ENCODE measurements around the gene TPRN.

Gene TPRN

GRCh38 chr9:137191691-137192447 lies 8.7 kb downstream of the TPRN start:
- no peak for DNase-seq (ENCODE audit: low read depth, low spot score)
- no peak for TF ChIP-seq CTCF (IDR thresholded peaks at IDR 0.05; ENCODE audit: insufficient read depth, low read length, missing control alignments)
- ChIA-PET POLR2A (interaction anchor here (0.6 to 2.1 kb wide), 3 partner anchors 9 to 114 kb away, joined by 3 to 8 read pairs (median 4); partner anchors contain the start of genes RNF224 and TPRN), CTCF (interaction anchor here (1.2 to 1.4 kb wide), 2 partner anchors 9 to 12 kb away, joined by 3 to 5 read pairs; partner anchors contain the start of gene TPRN)
- H3K4me3 ChIP-seq (ENCODE audit: low read depth, low read length) = no peak overlapping the region

GRCh38 chr9:137191245-137191644 lies 9.3 kb downstream of the TPRN start:
- TF ChIP-seq CTCF (IDR thresholded peaks at IDR 0.05; ENCODE audit: insufficient read depth, low read length, missing control alignments) = no peak
- CTCF ChIA-PET = interaction anchor here (0.7 to 1.4 kb wide), 4 partner anchors 10 to 45 kb away, joined by 3 to 5 read pairs (median 4); partner anchors contain the start of gene TPRN
- no peak overlapping the region for H3K4me3 ChIP-seq (ENCODE audit: low read depth, low read length)
- POLR2A ChIA-PET = interaction anchor here (2.1 kb wide), 1 partner anchor 10 kb away, joined by 8 read pairs; the partner anchor contains the start of gene TPRN
- no peak for DNase-seq (ENCODE audit: low read depth, low spot score)

- CTCF ChIA-PET = interaction anchor here (0.9 to 2.2 kb wide), 7 partner anchors 7 to 127 kb away, joined by 3 to 15 read pairs (median 6); partner anchors contain the start of genes RNF224 and TPRN
- POLR2A ChIA-PET = interaction anchor here (2.1 to 2.7 kb wide), 2 partner anchors 10 to 50 kb away, joined by 8 to 15 read pairs; partner anchors contain the start of genes TPRN and TUBB4B
- no peak overlapping the region; the same call in 1 of the 2 replicates for H3K4me3 ChIP-seq (ENCODE audit: low read depth, low read length)
- DNase-seq (ENCODE audit: low read depth, low spot score) = no peak
- no peak for TF ChIP-seq CTCF (IDR thresholded peaks at IDR 0.05; ENCODE audit: insufficient read depth, low read length, missing control alignments)
Measured at GRCh38 chr9:137190315-137190856, 10.2 kb downstream of the TPRN start.

- ChIA-PET POLR2A (interaction anchor here (0.6 to 2.7 kb wide), 9 partner anchors 9 to 70 kb away, joined by 3 to 15 read pairs (median 5); partner anchors contain the start of genes NDOR1, TMEM203, TPRN and TUBB4B), CTCF (interaction anchor here (1.0 to 3.4 kb wide), 12 partner anchors 8 to 126 kb away, joined by 3 to 30 read pairs (median 6); partner anchors contain the start of genes RNF224 and TPRN)
- no peak for TF ChIP-seq CTCF (IDR thresholded peaks at IDR 0.05; ENCODE audit: insufficient read depth, low read length, missing control alignments)
- no peak for DNase-seq (ENCODE audit: low read depth, low spot score)
- H3K4me3 ChIP-seq (ENCODE audit: low read depth, low read length) = peak overlapping the region; percentile 96
Measured at GRCh38 chr9:137189297-137190295, 10.9 kb downstream of the TPRN start.

- peak within 1 kb of the TSS; percentile 96 for H3K4me3 ChIP-seq (ENCODE audit: low read depth, low read length)
- TF ChIP-seq CTCF (IDR thresholded peaks at IDR 0.05; ENCODE audit: insufficient read depth, low read length, missing control alignments) = peak; percentile 62
- ChIA-PET POLR2A (interaction anchor here (0.6 to 2.7 kb wide), 13 partner anchors 10 to 128 kb away, joined by 3 to 15 read pairs (median 4); partner anchors contain the start of genes NDOR1, RNF224, TMEM203 and TPRN), CTCF (interaction anchor here (1.0 to 3.4 kb wide), 11 partner anchors 9 to 75 kb away, joined by 3 to 30 read pairs (median 6); partner anchors contain the start of genes RNF224 and TPRN)
- DNase-seq (ENCODE audit: low read depth, low spot score) = peak; percentile 36
Measured at GRCh38 chr9:137188490-137189296, 11.8 kb downstream of the TPRN start, which contains the start of the genes ANAPC2 and SSNA1. ANAPC2 (minus strand) TSS chr9:137188560; CDS start chr9:137188532, 28 bp downstream. SSNA1 (plus strand) TSS chr9:137188676; CDS start chr9:137188727, 51 bp downstream.

Measured in AG04449 (cell line).